IMR-90 (cell line): Measurements from ENCODE around the gene MYEF2. TPM values are rescaled to one million over a fixed set of nuclear protein-coding genes. Genes with fewer than 3 reads are reported as not detected.

ENCODE experiments used
- ATAC-seq: fragments of 200-7000 bp; cut with Tn5 transposase; 2 replicates; pipeline ENCODE4 v1.9.1; 2020; ENCODE audit warnings: low read depth, mild to moderate bottlenecking, moderate library complexity
- BruUV-seq: library from RNA; stranded (reverse); fragments of 400-500 nt; replicated peaks from 2 replicates; lab custom pipeline; 2021; lab: Mats Ljungman, UMichigan
- CTCF ChIA-PET: fragments of 300-600 bp; formaldehyde crosslinking; extraction: SDS; loops from one replicate; lab custom pipeline; 2021; ENCODE audit warnings: antibody characterized with exemption; lab: Yijun Ruan, JAX
- POLR2A ChIA-PET: fragments of 300-600 bp; sonication (Branson Sonifier 250); formaldehyde crosslinking; loops from one replicate; lab custom pipeline; 2022; ENCODE audit warnings: antibody characterized with exemption; ENCODE audit not compliant: unreplicated experiment; lab: Charles Lee
- DNase-seq: peaks from one replicate; pipeline ENCODE4 v3.0.0; 2013
- H2AFZ ChIP-seq: replicated peaks from 2 replicates; pipeline ENCODE3; 2013; ENCODE audit warnings: low read length, mild to moderate bottlenecking; ENCODE audit not compliant: poor library complexity
- H2AK5ac ChIP-seq: 2 replicates; pipeline ENCODE4 v1.6.1; 2013; ENCODE audit warnings: low read depth, low read length, inconsistent platforms
- H2AK9ac ChIP-seq: replicated peaks from 2 replicates; pipeline ENCODE3; 2013; ENCODE audit warnings: mild to moderate bottlenecking, low read depth, low read length, moderate library complexity; ENCODE audit not compliant: poor library complexity
- H2BK120ac ChIP-seq: 2 replicates; pipeline ENCODE4 v1.6.1; 2013; ENCODE audit warnings: low read depth, low read length, inconsistent platforms
- H2BK15ac ChIP-seq: 3 replicates; pipeline ENCODE4 v1.6.1; 2013; ENCODE audit warnings: low read depth, low read length, inconsistent platforms
- H2BK20ac ChIP-seq: 2 replicates; pipeline ENCODE4 v1.6.1; 2013; ENCODE audit warnings: low read depth, mild to moderate bottlenecking, inconsistent platforms, low read length, moderate library complexity
- H2BK5ac ChIP-seq: 2 replicates; pipeline ENCODE4 v1.6.1; 2013; ENCODE audit warnings: mild to moderate bottlenecking, low read depth, low read length, inconsistent platforms; ENCODE audit not compliant: poor library complexity, severe bottlenecking
- H3K14ac ChIP-seq: replicated peaks from 2 replicates; pipeline ENCODE4 v1.6.1; 2013; ENCODE audit warnings: low read depth, low read length, inconsistent platforms
- H3K18ac ChIP-seq: 2 replicates; pipeline ENCODE4 v1.6.1; 2013; ENCODE audit warnings: low read depth, low read length, control low read depth
- H3K23ac ChIP-seq: 2 replicates; pipeline ENCODE4 v1.6.1; 2013; ENCODE audit warnings: low read depth, low read length, inconsistent platforms
- H3K27ac ChIP-seq: 2 replicates; pipeline ENCODE4 v1.5.1; 2013; ENCODE audit warnings: mild to moderate bottlenecking, control low read depth, low read length; ENCODE audit not compliant: insufficient read depth
- H3K27me3 ChIP-seq: 2 replicates; pipeline ENCODE4 v1.6.1; 2013; ENCODE audit warnings: low read length; ENCODE audit not compliant: control insufficient read depth, insufficient read depth
- H3K36me3 ChIP-seq: 2 replicates; pipeline ENCODE4 v1.6.1; 2013; ENCODE audit warnings: low read length, mixed read lengths; ENCODE audit not compliant: control insufficient read depth, insufficient read depth
- H3K4ac ChIP-seq: 2 replicates; pipeline ENCODE4 v1.6.1; 2013; ENCODE audit warnings: low read depth, low read length, inconsistent platforms
- H3K4me1 ChIP-seq: 2 replicates; pipeline ENCODE4 v1.6.1; 2013; ENCODE audit warnings: low read length, mixed read lengths; ENCODE audit not compliant: control insufficient read depth, insufficient read depth
- H3K4me2 ChIP-seq: 2 replicates; pipeline ENCODE4 v1.6.1; 2013; ENCODE audit warnings: low read depth, mild to moderate bottlenecking, control low read depth, low read length, moderate library complexity
- H3K4me3 ChIP-seq: 2 replicates; pipeline ENCODE4 v1.5.1; 2013; ENCODE audit warnings: low read depth, mild to moderate bottlenecking, control low read depth, low read length, moderate library complexity; ENCODE audit not compliant: insufficient read depth
- H3K56ac ChIP-seq: 2 replicates; pipeline ENCODE4 v1.6.1; 2013; ENCODE audit warnings: low read length, inconsistent platforms; ENCODE audit not compliant: insufficient read depth; ENCODE audit errors: extremely low read depth
- H3K79me1 ChIP-seq, 2 experiments: 2 replicates each; pipeline ENCODE4 v1.6.1; 2013; ENCODE audit warnings: low read length in 2 of 2, inconsistent platforms in 1 of 2, low read depth in 1 of 2
- H3K9ac ChIP-seq: 2 replicates; pipeline ENCODE4 v1.6.1; 2013; ENCODE audit warnings: low read depth, low read length, control low read depth
- H3K9me1 ChIP-seq: 2 replicates; pipeline ENCODE4 v1.6.1; 2013; ENCODE audit warnings: low read length, inconsistent platforms; ENCODE audit not compliant: insufficient read depth
- H3K9me3 ChIP-seq: 2 replicates; pipeline ENCODE4 v1.6.1; 2013; ENCODE audit warnings: low read length; ENCODE audit not compliant: control insufficient read depth, insufficient read depth
- H4K20me1 ChIP-seq: 2 replicates; pipeline ENCODE4 v1.6.1; 2013; ENCODE audit warnings: low read length, inconsistent platforms; ENCODE audit not compliant: insufficient read depth
- H4K5ac ChIP-seq: 2 replicates; pipeline ENCODE4 v1.6.1; 2013; ENCODE audit warnings: mild to moderate bottlenecking, low read depth, low read length, control low read depth
- H4K8ac ChIP-seq, 2 experiments: 2 replicates each; pipeline ENCODE4 v1.6.1; 2013; ENCODE audit warnings: low read depth in 2 of 2, low read length in 2 of 2, control low read depth in 1 of 2, inconsistent platforms in 1 of 2
- H4K91ac ChIP-seq: 2 replicates; pipeline ENCODE4 v1.6.1; 2013; ENCODE audit warnings: low read depth, low read length, inconsistent platforms; ENCODE audit not compliant: insufficient read depth
- BHLHE40 ChIP-seq: fragments of 150-350 bp; IDR thresholded peaks from 2 replicates; pipeline ENCODE4 v1.6.1; 2016; ENCODE audit warnings: mild to moderate bottlenecking, low read depth, low read length
- CHD1 ChIP-seq: IDR thresholded peaks from 2 replicates; pipeline ENCODE4 v1.6.1; 2012; ENCODE audit warnings: low read depth, low read length, improper control_type of control experiment
- CTCF ChIP-seq: conservative IDR thresholded peaks from 2 replicates; pipeline ENCODE4 v1.5.1; 2012; ENCODE audit warnings: mild to moderate bottlenecking, low read depth, low read length, improper control_type of control experiment
- FOS ChIP-seq: fragments of 150-350 bp; IDR thresholded peaks from 2 replicates; pipeline ENCODE4 v1.6.1; 2016; ENCODE audit warnings: low read depth, low read length
- MAFK ChIP-seq: IDR thresholded peaks from 2 replicates; pipeline ENCODE4 v1.6.1; 2012; ENCODE audit warnings: low read depth, low read length, improper control_type of control experiment
- MAZ ChIP-seq: IDR thresholded peaks from 2 replicates; pipeline ENCODE4 v1.6.1; 2012; ENCODE audit warnings: low read depth, mild to moderate bottlenecking, low read length, improper control_type of control experiment, moderate library complexity, borderline replicate concordance
- NFE2L2 ChIP-seq: fragments of 150-350 bp; IDR thresholded peaks from 2 replicates; pipeline ENCODE4 v1.6.1; 2016; ENCODE audit warnings: low read depth, mild to moderate bottlenecking, low read length
- RAD21 ChIP-seq: IDR thresholded peaks from 2 replicates; pipeline ENCODE4 v1.6.1; 2012; ENCODE audit warnings: low read length, improper control_type of control experiment
- RCOR1 ChIP-seq: IDR thresholded peaks from 2 replicates; pipeline ENCODE4 v1.6.1; 2012; ENCODE audit warnings: mild to moderate bottlenecking, low read length, improper control_type of control experiment; ENCODE audit not compliant: insufficient replicate concordance
- RFX5 ChIP-seq: IDR thresholded peaks from 2 replicates; pipeline ENCODE4 v1.8.0; 2012; ENCODE audit warnings: low read depth, mild to moderate bottlenecking, low read length, moderate library complexity
- USF2 ChIP-seq: fragments of 150-350 bp; IDR thresholded peaks from 2 replicates; pipeline ENCODE4 v1.6.1; 2017; ENCODE audit warnings: mild to moderate bottlenecking, antibody characterized with exemption, low read length, low read depth
- WGBS, 2 experiments: methylation state at CpG; one replicate each; pipeline versions ENCODE4 v1.1.5 to v1.1.7; 2013; ENCODE audit warnings: missing lambda C conversion rate in 2 of 2; ENCODE audit not compliant: insufficient read length in 1 of 2; ENCODE audit errors: extremely low coverage in 2 of 2; 5-methylcytosine and 5-hydroxymethylcytosine counted together
- dilution Hi-C: fragments of 300-500 bp; cut with HindIII; formaldehyde crosslinking; loops from one replicate; pipeline ENCODE4 v1.14.3; 2018; ENCODE audit warnings: low sequenced_read_pairs; ENCODE audit not compliant: unreplicated experiment
- in situ Hi-C: fragments of 300-500 bp; cut with MboI; formaldehyde crosslinking; loops from 3 replicates; pipeline ENCODE4 v1.14.3; 2019; ENCODE audit warnings: low sequenced_read_pairs, inconsistent platforms, mixed read lengths
- intact Hi-C: fragments of 100-400 bp; cut with micrococcal nuclease; formaldehyde crosslinking; loops from 2 replicates; pipeline ENCODE4 v1.10.0; 2022
- polyA plus RNA-seq, 3 experiments: library from polyadenylated mRNA; depleted of rRNA; stranded (reverse); fragments of >200 nt; gene quantifications; 2 replicates each; pipeline ENCODE4 v1.2.3, GENCODE V29; 2012; ENCODE audit warnings: low replicate concordance in 1 of 3
- total RNA-seq: library from RNA; depleted of rRNA; stranded (reverse); fragments of >200 nt; gene quantifications from 2 replicates; pipeline ENCODE4 v1.2.3, GENCODE V29; 2012

MYEF2 gene
- total and polyA plus RNA-seq, 2 of the 4 experiments (the other 2 are of a cell fraction) = 4.5 to 5.8 TPM

- in situ Hi-C loops (no loop called here), dilution Hi-C loops (no loop called here), intact Hi-C loops (no loop called here)
- Histone ChIP-seq H2BK20ac (no peak overlapping the region), H2BK15ac (no peak overlapping the region), H3K14ac (no peak overlapping the region), H3K79me1 (no peaks in the 10 kb centered on the region), H4K5ac (no peak overlapping the region), H3K36me3 (no peaks in the 10 kb centered on the region), H3K18ac (no peak overlapping the region), H4K8ac (no peak overlapping the region), H3K4me3 (no peak overlapping the region), H3K9me1 (no peaks in the 10 kb centered on the region), H3K56ac (no peak overlapping the region), H3K4me1 (no peaks in the 10 kb centered on the region), H3K27me3 (peaks cover 7% of the 10 kb centered on the region), H4K91ac (no peak overlapping the region), H4K20me1 (no peaks in the 10 kb centered on the region), H3K9ac (no peak overlapping the region), H2AK9ac (no peak overlapping the region), H3K4me2 (no peak overlapping the region), H3K23ac (no peak overlapping the region), H3K9me3 (no peaks in the 10 kb centered on the region), H3K4ac (no peak overlapping the region), H2BK120ac (no peak overlapping the region), H2AFZ (no peak overlapping the region), H3K27ac (no peak overlapping the region), H2BK5ac (no peak overlapping the region), H2AK5ac (no peak overlapping the region)
- WGBS, 2 experiments = no CpG with 5 or more reads among the region's 3 CpGs
- no peak for TF ChIP-seq NFE2L2
- TF ChIP-seq MAFK = no peak
- TF ChIP-seq CTCF = no peak
- TF ChIP-seq RFX5 = no peak
- TF ChIP-seq CHD1 = no peak
- no peak for TF ChIP-seq USF2
- no peak for TF ChIP-seq BHLHE40
- TF ChIP-seq MAZ = no peak
- TF ChIP-seq RCOR1 = no peak
- no peak for TF ChIP-seq RAD21
- TF ChIP-seq FOS = no peak
- ATAC-seq (no peak), DNase-seq (no peak)
- BruUV-seq = no TSS peak
- POLR2A ChIA-PET = no interaction called here
- CTCF ChIA-PET = no interaction called here
Measured at GRCh38 chr15:48225771-48226170, 47.7 kb upstream of the MYEF2 start.
